Measurements from ENCODE around the gene BEAN1.

Gene BEAN1

DNA sequence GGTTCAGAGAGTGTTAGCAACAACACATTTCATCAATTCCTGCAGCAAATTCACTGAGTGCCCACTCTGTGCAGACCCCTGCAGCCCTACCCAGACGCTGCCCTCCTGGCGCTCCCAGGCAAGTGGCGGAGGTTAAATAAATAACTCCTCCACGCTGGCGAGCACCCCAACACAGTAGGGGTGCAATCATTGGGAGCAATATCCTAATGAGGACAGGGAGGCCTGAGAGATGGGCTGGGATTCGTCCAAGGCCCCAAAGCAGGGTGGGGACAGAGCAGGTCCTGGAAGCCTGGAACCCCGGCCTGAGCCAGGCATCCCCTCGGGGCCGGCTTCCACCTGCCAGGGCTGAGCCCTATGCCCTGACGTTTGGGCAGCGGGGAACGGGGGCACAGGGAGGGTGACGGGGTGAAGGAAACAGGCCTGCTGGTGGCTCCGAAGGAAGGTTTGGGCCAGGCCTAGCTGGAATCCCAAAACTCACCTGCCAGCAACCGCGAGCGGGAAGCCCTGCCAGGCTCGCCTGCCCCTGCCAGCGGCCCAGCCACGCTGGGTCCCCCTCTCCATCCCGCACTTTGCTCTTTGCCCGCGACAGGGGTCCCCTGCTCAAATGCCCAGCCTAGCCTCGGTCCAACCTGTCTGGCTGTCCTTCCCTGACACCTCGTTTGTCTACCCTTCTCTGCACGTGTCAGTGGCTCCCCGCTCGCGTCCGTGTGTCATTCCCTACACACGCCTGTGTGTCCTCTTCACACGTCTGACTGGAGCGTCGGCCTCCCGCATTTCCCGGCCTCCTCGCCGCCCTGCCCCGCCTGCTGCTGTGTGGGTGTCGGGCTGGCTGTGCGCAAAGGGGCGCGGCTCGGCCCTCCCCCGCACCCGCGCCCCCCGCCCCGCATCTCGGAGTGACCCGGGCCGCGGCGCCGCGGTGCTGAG lies 721 bp upstream of the BEAN1 start:
- H3K4me3 ChIP-seq (ENCODE audit: low read depth in 1 of 2, low read length in 1 of 2): no peak overlapping the region
- peaks cover 98% of the 10 kb centered on the region for H3K27me3 ChIP-seq
- H3K9me3 ChIP-seq: no peaks in the 10 kb centered on the region
- TF ChIP-seq, protein P1, sequence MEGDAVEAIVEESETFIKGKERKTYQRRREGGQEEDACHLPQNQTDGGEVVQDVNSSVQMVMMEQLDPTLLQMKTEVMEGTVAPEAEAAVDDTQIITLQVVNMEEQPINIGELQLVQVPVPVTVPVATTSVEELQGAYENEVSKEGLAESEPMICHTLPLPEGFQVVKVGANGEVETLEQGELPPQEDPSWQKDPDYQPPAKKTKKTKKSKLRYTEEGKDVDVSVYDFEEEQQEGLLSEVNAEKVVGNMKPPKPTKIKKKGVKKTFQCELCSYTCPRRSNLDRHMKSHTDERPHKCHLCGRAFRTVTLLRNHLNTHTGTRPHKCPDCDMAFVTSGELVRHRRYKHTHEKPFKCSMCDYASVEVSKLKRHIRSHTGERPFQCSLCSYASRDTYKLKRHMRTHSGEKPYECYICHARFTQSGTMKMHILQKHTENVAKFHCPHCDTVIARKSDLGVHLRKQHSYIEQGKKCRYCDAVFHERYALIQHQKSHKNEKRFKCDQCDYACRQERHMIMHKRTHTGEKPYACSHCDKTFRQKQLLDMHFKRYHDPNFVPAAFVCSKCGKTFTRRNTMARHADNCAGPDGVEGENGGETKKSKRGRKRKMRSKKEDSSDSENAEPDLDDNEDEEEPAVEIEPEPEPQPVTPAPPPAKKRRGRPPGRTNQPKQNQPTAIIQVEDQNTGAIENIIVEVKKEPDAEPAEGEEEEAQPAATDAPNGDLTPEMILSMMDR (IDR thresholded peaks at IDR 0.05): no peak
- H3K4me1 ChIP-seq (ENCODE audit: control insufficient read depth in 1 of 2, insufficient read depth in 1 of 2, low read depth in 1 of 2, low read length in 1 of 2): peaks cover 0 to 7% of the 10 kb centered on the region in 2 experiments
- no peak overlapping the region for H3K27ac ChIP-seq
- no peaks in the 10 kb centered on the region for H3K36me3 ChIP-seq

DNA sequence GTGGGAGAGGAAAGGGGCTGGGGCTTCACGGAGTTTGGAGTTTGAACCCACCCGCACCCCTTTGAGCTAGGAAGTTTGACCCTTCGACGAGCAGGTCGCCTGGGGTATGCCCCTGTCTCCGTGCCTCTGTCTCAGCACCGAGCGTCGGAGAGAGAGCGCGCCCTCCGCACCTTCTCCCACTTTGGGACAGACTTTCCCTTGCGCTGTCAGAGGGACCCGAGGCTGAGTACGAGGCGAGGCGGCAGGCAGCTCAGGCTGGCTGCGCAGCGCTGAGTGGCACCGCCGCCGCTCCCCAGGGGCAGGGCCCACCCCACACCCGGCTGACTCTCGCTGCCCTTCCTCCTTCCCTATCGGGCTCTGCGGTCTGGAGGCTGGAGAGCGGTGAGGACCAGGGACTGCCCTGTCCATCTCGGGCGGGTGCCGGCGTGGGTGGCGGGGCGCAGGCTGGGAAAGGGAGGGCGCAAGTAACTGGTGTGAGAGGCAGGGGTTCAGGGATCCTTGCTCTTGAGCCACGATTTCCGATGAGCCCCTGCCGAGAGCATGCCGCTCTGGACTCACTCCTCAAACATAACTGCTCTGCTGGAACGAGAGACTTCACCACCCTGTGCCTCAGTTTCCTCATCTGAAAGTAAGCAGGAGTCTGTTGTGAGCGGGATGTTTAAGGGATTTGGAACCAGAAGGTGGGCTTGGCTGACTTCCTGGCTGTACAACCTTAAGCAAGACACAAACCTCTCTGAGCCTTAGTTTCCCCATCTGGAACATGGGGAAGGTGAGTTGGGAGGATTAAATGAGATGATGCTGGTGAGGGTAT lies 981 bp downstream of the BEAN1 start:
- Histone ChIP-seq H3K4me3 (ENCODE audit: low read depth in 1 of 2, low read length in 1 of 2) (no peak overlapping the region), H3K27me3 (peaks cover 98% of the 10 kb centered on the region), H3K36me3 (no peaks in the 10 kb centered on the region), H3K9me3 (no peaks in the 10 kb centered on the region), H3K4me1 (ENCODE audit: control insufficient read depth in 1 of 2, insufficient read depth in 1 of 2, low read depth in 1 of 2, low read length in 1 of 2) (peaks cover 0 to 7% of the 10 kb centered on the region in 2 experiments), H3K27ac (no peak overlapping the region)
- TF ChIP-seq, protein P1 (IDR thresholded peaks at IDR 0.05): no peak

DNA sequence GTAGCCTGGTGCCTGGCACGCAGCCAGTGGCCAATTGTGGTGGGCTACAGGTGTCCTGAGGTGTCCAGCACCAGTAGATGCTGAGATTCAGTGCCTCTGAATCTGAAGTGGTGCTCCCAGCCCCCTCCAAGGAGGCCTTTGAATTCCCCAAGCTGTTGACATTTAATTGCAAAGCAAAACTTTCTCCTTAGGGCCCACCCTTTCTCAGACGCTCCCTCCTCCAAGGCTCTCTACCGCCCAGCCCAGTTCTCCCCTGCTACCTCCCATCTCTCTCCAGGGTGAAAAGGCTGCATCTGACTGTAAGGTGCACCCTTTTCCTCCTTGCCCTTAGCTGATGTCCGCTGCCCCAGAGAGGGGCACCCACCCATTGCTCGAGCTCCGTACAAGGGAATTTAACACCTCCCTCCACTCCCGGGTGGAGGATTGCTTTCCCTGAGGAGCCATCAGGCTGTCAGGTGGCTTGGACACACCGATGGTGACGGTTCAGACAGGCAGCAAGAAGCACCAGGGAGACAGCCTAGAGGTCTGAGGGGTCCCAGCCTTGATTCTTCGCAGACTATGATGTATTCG lies 1.7 kb downstream of the BEAN1 start:
- no peaks in the 10 kb centered on the region for H3K9me3 ChIP-seq
- H3K27ac ChIP-seq: no peak overlapping the region
- no peak overlapping the region for H3K4me3 ChIP-seq (ENCODE audit: low read depth in 1 of 2, low read length in 1 of 2)
- H3K36me3 ChIP-seq: no peaks in the 10 kb centered on the region
- H3K27me3 ChIP-seq: peaks cover 98% of the 10 kb centered on the region
- H3K4me1 ChIP-seq (ENCODE audit: control insufficient read depth in 1 of 2, insufficient read depth in 1 of 2, low read depth in 1 of 2, low read length in 1 of 2): peaks cover 0 to 7% of the 10 kb centered on the region in 2 experiments
- TF ChIP-seq, protein P1 (IDR thresholded peaks at IDR 0.05): no peak

DNA sequence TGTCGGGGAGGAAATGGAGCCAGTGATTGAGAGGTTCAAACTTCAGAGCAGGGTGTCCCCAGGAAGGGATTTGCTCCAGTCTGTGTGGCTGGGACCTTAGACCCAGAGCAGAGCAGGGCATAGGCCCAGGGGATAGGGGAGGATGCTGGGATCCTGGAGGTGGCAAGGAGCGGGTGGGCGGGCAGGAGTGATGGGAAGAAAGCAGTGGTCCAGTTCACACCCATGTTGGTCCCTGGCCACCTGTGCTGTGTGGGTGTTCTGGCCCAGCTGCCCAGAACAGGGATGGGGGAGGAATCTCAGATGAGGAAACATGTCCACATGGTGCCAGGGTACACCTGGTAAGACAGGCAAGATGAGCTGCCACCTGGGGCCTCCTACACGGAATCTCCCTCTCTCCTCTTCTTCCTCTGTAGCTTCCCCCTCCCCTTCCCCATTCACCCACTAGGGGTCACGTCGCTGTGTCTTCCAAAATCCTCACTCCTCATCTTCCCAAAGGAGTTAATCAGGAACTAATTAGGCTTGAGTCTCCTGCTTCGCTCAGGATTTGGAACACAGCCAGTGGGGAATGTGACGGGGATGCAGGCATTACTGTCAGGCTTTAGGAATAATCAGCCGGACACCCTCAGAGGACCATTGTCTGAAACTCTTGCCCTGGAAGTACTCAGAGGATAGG lies 2.3 kb downstream of the BEAN1 start:
- Histone ChIP-seq H3K27ac (no peak overlapping the region), H3K36me3 (no peaks in the 10 kb centered on the region), H3K9me3 (no peaks in the 10 kb centered on the region), H3K4me3 (ENCODE audit: low read depth in 1 of 2, low read length in 1 of 2) (no peak overlapping the region), H3K27me3 (peaks cover 94% of the 10 kb centered on the region), H3K4me1 (ENCODE audit: control insufficient read depth in 1 of 2, insufficient read depth in 1 of 2, low read depth in 1 of 2, low read length in 1 of 2) (peaks cover 0 to 7% of the 10 kb centered on the region in 2 experiments)
- TF ChIP-seq, protein P1 (IDR thresholded peaks at IDR 0.05): no peak

DNA sequence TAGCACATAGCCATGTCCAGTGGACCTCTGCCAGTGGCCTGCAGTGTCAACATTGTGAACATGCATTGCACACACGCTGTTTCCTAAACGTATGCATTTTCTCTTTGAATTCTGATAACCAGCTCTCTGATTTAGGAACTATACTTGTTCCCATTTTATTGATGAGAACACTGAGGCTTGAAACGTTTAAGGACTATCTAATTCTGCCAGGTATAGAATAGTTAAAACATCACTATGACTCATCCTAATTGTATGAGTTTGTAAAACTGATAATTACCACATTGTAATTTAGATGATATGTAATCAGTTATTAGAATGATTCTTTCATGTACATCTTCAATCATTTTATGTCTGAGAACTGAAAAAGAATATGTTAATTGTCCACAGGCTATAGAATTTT lies 3.1 kb downstream of the BEAN1 start:
- Histone ChIP-seq H3K27me3 (peaks cover 92% of the 10 kb centered on the region), H3K36me3 (no peaks in the 10 kb centered on the region), H3K27ac (no peak overlapping the region), H3K4me1 (ENCODE audit: control insufficient read depth in 1 of 2, insufficient read depth in 1 of 2, low read depth in 1 of 2, low read length in 1 of 2) (peaks cover 0 to 7% of the 10 kb centered on the region in 2 experiments), H3K4me3 (ENCODE audit: low read depth in 1 of 2, low read length in 1 of 2) (no peak overlapping the region), H3K9me3 (no peaks in the 10 kb centered on the region)
- TF ChIP-seq, protein P1 (IDR thresholded peaks at IDR 0.05): no peak

All from neutrophil (primary cell).